ENCODE data around the gene DNAJC28. TPM values are rescaled to one million over a fixed set of nuclear protein-coding genes. Genes with fewer than 3 reads are reported as not detected.

Gene DNAJC28
- total RNA-seq, 1 donor from 2014 or later, result 2.8 TPM

- TF ChIP-seq, protein P1, sequence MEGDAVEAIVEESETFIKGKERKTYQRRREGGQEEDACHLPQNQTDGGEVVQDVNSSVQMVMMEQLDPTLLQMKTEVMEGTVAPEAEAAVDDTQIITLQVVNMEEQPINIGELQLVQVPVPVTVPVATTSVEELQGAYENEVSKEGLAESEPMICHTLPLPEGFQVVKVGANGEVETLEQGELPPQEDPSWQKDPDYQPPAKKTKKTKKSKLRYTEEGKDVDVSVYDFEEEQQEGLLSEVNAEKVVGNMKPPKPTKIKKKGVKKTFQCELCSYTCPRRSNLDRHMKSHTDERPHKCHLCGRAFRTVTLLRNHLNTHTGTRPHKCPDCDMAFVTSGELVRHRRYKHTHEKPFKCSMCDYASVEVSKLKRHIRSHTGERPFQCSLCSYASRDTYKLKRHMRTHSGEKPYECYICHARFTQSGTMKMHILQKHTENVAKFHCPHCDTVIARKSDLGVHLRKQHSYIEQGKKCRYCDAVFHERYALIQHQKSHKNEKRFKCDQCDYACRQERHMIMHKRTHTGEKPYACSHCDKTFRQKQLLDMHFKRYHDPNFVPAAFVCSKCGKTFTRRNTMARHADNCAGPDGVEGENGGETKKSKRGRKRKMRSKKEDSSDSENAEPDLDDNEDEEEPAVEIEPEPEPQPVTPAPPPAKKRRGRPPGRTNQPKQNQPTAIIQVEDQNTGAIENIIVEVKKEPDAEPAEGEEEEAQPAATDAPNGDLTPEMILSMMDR (IDR thresholded peaks at IDR 0.05; ENCODE audit: unreplicated experiment), result no peak
- Mint-ChIP-seq H3K36me3 (no peaks in the 10 kb centered on the region), H3K27ac (no peak overlapping the region), H3K27me3 (ENCODE audit: low read depth) (no peaks in the 10 kb centered on the region), H3K4me1 (peaks cover 11% of the 10 kb centered on the region), H3K4me3 (peak overlapping the region; percentile 92), H3K9me3 (no peaks in the 10 kb centered on the region)
- no peak for DNase-seq (ENCODE audit: low spot score in 2 of 2, unreplicated experiment in 2 of 2)
Observed at GRCh38 chr21:33481314-33481943, 10.1 kb downstream of the DNAJC28 start.

DNA sequence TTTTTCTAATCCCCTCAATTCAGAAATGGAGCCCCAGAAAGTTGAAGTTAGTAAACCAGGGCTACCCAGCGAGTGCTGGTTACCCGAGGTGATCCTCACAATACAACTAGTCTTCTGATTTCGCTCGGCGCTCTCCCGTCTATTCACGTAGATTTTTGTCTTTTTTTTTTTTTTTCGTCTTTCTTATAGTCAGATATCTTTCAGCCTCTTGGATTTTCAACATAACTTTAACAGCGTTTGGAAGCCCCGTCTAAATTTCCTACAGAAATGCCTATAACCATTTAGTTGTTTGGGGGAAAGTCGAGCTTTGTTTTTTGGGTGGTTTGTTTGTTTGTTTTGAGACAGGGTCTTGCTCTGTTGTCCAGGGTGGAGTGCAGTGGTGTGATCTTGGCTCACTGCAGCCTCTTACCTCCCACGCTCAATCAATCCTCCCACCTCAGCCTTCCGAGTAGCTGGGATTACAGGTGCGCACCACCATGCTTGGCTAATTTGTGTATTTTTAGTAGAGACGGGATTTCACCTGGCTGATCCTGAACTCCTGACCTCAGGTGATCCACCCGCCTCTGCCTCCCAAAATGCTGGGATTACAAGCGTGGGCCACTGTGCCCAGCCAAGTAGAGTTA, 10.9 kb downstream of the DNAJC28 start:
- H3K9me3 Mint-ChIP-seq, result no peaks in the 10 kb centered on the region
- peak overlapping the region; percentile 92 for H3K4me3 Mint-ChIP-seq
- H3K36me3 Mint-ChIP-seq, result no peaks in the 10 kb centered on the region
- H3K27ac Mint-ChIP-seq, result peak overlapping the region; percentile 98
- H3K4me1 Mint-ChIP-seq, result peaks cover 11% of the 10 kb centered on the region
- DNase-seq (ENCODE audit: low spot score in 2 of 2, unreplicated experiment in 2 of 2), result no peak
- no peaks in the 10 kb centered on the region for H3K27me3 Mint-ChIP-seq (ENCODE audit: low read depth)
- TF ChIP-seq, protein P1 (IDR thresholded peaks at IDR 0.05; ENCODE audit: unreplicated experiment), result no peak

- peak; percentile 92 to 93 for DNase-seq (ENCODE audit: low spot score in 2 of 2, unreplicated experiment in 2 of 2)
- H3K4me3 Mint-ChIP-seq, result peak within 1 kb of the TSS; percentile 92
- H3K36me3 Mint-ChIP-seq, result no peaks in the 10 kb centered on the region
- H3K27ac Mint-ChIP-seq, result peak within 1 kb of the TSS; percentile 98
- H3K4me1 Mint-ChIP-seq, result peaks cover 11% of the 10 kb centered on the region
- TF ChIP-seq, protein P1 (IDR thresholded peaks at IDR 0.05; ENCODE audit: unreplicated experiment), result no peak
- no peaks in the 10 kb centered on the region for H3K9me3 Mint-ChIP-seq
- no peaks in the 10 kb centered on the region for H3K27me3 Mint-ChIP-seq (ENCODE audit: low read depth)
Observed at GRCh38 chr21:33479679-33480480, 11.6 kb downstream of the DNAJC28 start, which contains the start of gene TMEM50B. TSS of gene TMEM50B (minus strand) at chr21:33479974. CDS start at chr21:33468885, 11,089 bp downstream.

DNA sequence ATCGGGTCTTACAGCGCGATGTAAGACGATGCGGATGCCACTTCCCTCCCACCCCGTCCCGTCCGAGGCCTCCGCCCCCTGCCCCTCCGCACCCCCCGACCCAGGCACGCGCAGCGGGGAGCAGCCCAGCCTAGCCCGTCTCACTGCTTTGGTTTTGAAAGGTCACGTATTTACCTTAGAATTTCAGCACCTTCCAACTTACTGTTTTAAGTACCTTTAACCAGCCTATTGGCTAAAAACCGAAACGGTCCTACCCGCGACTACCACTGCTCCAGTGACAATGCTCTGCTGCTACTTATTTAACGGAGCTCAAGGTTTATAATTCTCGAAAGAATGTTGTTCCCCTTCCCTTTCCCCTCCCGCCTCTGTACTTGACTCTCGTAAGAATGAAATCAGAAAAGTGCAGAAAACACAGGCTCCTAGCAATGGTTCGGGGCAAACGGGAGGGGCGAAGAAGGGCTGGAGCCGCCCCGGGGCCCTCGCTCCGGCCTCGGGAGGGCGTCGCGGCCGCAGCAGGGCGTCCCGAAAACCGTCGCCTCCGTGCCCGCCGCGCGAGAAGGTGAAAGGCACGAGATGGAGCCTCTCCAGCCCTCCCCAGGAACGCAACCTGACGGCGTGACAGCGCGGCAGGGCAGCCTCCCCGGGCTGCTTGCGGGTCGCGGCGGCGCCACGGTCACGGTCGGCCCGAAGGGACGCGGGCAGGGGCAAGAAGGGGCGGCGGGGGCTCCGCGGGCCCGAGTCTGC, 12.4 kb downstream of the DNAJC28 start:
- Mint-ChIP-seq H3K9me3 (no peaks in the 10 kb centered on the region), H3K36me3 (no peaks in the 10 kb centered on the region), H3K4me3 (peak overlapping the region; percentile 81), H3K27ac (peak overlapping the region; percentile 96), H3K27me3 (ENCODE audit: low read depth) (no peaks in the 10 kb centered on the region), H3K4me1 (peaks cover 11% of the 10 kb centered on the region)
- TF ChIP-seq, protein P1 (IDR thresholded peaks at IDR 0.05; ENCODE audit: unreplicated experiment), result no peak
- peak; percentile 23 to 57 for DNase-seq (ENCODE audit: low spot score in 2 of 2, unreplicated experiment in 2 of 2)

DNA sequence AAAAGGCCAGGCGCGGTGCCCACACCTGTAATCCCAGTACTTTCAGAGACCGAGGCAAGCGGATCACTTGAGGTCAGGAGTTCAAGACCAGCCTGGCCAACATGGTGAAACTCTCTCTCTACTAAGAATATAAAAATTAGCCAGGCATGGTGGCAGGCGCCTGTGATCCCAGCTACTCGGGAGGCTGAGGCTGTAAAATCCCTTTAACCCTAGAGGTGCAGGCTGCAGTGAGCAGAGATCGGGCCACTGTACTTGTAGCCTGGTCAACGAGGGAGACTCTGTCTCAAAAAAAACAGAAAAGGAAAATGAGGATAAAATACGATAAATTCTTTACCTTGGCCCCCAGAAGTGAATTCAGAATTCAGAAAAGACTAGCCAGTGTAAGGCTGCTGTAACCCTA, 13.3 kb downstream of the DNAJC28 start:
- H3K4me3 Mint-ChIP-seq, result peak overlapping the region; percentile 81
- peaks cover 5% of the 10 kb centered on the region for H3K9me3 Mint-ChIP-seq
- peak overlapping the region; percentile 96 for H3K27ac Mint-ChIP-seq
- TF ChIP-seq, protein P1 (IDR thresholded peaks at IDR 0.05; ENCODE audit: unreplicated experiment), result no peak
- H3K4me1 Mint-ChIP-seq, result peaks cover 11% of the 10 kb centered on the region
- DNase-seq (ENCODE audit: low spot score in 2 of 2, unreplicated experiment in 2 of 2), result no peak
- H3K36me3 Mint-ChIP-seq, result peaks cover 5% of the 10 kb centered on the region
- no peaks in the 10 kb centered on the region for H3K27me3 Mint-ChIP-seq (ENCODE audit: low read depth)

Data from mesothelial cell of epicardium (in vitro differentiated cells).